ENCODE results near the gene CDH11. TPM values are rescaled to one million over a fixed set of nuclear protein-coding genes. Genes with fewer than 3 reads are reported as not detected.

Gene CDH11
- total RNA-seq, 1 donor from 2014 or later = 145 TPM

DNA sequence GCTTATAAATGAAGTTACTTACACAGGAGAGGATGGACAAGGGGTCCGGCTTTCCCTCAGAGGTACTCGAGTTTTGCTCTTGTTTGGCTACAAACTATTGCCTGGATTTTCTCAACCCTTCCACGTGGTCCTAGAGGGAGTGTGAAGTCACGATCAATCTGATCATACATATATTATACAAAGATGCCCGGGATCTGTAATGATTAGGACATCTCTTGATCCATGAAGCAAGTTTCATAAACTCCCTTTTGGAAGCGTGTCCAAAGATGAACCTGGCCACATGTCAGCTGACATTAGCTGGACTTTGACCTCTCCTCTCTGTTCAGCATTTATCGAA lies 2.3 kb upstream of the CDH11 start:
- no peaks in the 10 kb centered on the region for H3K36me3 ChIP-seq
- intact Hi-C loops (cut with DNase I) = loop anchor here (5.0 to 10.0 kb wide), 5 partner anchors 188 to 921 kb away; no protein-coding TSS in a partner anchor
- no peak for TF ChIP-seq CTCF (IDR thresholded peaks at IDR 0.05)

DNA sequence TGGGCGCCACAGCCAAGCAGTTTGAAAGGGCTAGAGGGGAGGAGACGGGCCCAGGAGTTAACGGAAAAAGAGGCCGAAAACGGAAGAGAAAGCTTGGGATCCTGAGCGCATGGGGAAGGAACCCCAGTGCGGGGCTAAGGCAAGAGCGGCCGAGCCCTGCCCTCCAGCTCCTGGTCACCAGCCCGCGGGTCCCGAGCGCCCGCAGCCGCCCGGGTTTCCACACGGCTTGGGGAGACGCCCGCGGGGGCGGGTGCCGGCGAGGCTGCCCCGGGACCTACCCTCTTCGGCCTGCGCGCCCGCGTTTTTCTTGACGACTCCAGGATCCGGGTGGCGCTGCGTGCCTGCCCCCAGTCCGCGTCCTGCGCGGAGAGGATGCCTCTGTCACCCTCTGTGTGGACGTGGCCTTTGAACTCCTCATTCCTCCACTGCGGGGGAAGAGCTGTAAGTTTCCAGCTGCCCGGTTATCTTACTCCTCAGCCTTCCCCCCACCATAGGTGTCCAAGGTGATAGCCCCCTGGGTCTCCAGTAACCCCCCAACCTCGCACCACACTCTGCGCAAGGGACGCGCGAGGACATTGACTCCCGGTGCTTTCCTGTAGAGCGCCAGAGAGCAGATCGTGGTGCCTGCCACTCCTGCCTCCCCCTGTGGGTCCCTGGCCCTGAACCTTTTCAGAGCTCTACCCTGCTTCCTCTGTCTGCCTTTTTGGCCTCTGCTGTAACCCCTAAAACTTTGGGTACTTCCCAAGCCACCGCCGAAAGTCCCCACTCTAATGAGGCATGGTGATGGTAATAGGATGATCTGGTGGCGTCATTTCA lies 1.7 kb upstream of the CDH11 start:
- intact Hi-C loops (cut with DNase I) = loop anchor here (5.0 to 10.0 kb wide), 5 partner anchors 189 to 921 kb away; no protein-coding TSS in a partner anchor
- TF ChIP-seq CTCF (IDR thresholded peaks at IDR 0.05) = no peak
- peak in 1 of 2 donors; percentile 71 for DNase-seq (ENCODE audit: low spot score in 2 of 2)
- Histone ChIP-seq H3K27me3 (no peaks in the 10 kb centered on the region), H3K4me3 (peak overlapping the region; percentile 83 to 84), H3K9me3 (no peaks in the 10 kb centered on the region), H3K4me1 (peaks cover 0 to 9% of the 10 kb centered on the region in 2 donors), H3K27ac (peak overlapping the region; percentile 93 to 97), H3K36me3 (no peaks in the 10 kb centered on the region)

More for the DNA sequence above, 2.3 kb upstream of the CDH11 start:
- DNase-seq (ENCODE audit: low spot score in 2 of 2) = no peak
- peaks cover 0 to 5% of the 10 kb centered on the region in 2 donors for H3K4me1 ChIP-seq
- peak overlapping the region; percentile 93 to 97 for H3K27ac ChIP-seq
- no peaks in the 10 kb centered on the region for H3K9me3 ChIP-seq
- no peaks in the 10 kb centered on the region for H3K27me3 ChIP-seq
- peak overlapping the region; percentile 83 to 84 for H3K4me3 ChIP-seq

- peak in 1 of 2 donors; percentile 87 for DNase-seq (ENCODE audit: low spot score in 2 of 2)
- Histone ChIP-seq H3K27ac (peak overlapping the region; percentile 93 to 97), H3K4me1 (peaks cover 0 to 11% of the 10 kb centered on the region in 2 donors), H3K27me3 (no peaks in the 10 kb centered on the region), H3K36me3 (no peaks in the 10 kb centered on the region), H3K4me3 (peak overlapping the region; percentile 83 to 84), H3K9me3 (no peaks in the 10 kb centered on the region)
- intact Hi-C loops (cut with DNase I) = loop anchor here (5.0 to 10.0 kb wide), 5 partner anchors 189 to 922 kb away; no protein-coding TSS in a partner anchor
- TF ChIP-seq CTCF (IDR thresholded peaks at IDR 0.05) = no peak
Measured at GRCh38 chr16:65122724-65123395, 997 bp upstream of the CDH11 start.

DNA sequence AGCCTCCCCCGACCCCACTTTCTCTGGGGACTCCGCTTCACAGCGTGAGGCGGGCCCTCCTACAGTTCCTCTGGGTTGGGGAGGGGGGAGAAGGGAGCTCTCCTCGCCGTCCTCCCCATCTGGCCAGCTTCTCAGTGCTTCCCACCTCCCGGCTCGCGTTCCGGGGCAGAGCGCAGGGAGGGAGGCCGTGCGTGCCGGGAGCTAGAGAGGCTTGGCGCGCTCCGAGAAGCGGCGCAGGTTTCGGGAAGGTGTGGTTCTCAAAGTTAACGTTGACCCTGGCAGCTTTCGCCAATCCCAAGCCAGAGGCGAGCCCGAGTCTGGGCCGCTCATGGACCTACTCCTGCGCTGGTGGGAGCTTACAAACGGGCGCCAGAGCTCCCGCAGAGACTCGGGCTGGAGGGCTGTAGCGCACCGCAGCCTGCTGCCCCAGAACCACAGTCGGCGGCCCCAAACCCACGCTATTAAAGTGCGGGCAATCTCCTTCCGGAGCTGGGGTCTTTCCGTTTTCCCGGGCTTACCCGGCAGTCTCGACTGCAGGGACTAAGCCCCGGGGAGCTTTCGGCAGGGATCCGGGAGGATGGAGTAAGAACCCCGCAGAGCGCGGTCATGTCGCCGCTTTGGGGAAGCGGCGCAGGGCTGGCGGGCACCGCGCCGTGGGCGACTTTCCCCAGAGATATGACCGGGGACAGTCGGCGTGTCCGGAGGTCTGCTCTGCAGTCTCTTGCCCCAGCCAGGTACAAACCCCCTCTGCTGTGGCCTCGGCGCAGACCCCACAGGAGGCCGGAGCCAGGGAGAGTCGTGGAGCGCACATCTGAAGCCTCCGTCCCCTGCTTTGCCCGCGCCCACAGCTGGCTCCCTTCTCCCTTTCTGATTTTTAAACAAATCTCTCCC lies 787 bp downstream of the CDH11 start:
- peak overlapping the region; percentile 83 to 84 for H3K4me3 ChIP-seq
- no peaks in the 10 kb centered on the region for H3K36me3 ChIP-seq
- intact Hi-C loops (cut with DNase I) = loop anchor here (5.0 to 10.0 kb wide), 5 partner anchors 191 to 924 kb away; no protein-coding TSS in a partner anchor
- peaks cover 2 to 20% of the 10 kb centered on the region in 2 donors for H3K4me1 ChIP-seq
- no peaks in the 10 kb centered on the region for H3K27me3 ChIP-seq
- peak overlapping the region; percentile 93 to 97 for H3K27ac ChIP-seq
- peak in 1 of 2 donors; percentile 68 for DNase-seq (ENCODE audit: low spot score in 2 of 2)
- no peak for TF ChIP-seq CTCF (IDR thresholded peaks at IDR 0.05)
- no peaks in the 10 kb centered on the region for H3K9me3 ChIP-seq

DNA sequence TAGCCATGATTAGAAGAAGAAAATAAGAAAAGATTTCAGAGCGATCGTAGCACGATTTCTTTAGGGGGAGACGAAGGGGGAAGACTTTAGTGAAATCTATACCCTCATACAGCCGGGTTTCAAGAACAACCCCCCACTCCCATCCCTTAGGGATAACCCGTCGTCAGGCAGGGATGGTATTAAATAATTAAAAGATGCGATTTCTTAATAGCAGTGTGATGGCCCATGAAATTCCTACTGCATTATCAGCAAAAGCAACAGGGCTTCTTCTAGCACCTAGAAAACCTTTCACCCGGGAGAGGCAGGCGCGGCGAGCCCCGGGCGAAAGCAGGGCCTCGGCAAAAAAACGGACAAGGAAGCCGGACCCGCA lies 1.4 kb downstream of the CDH11 start:
- H3K27ac ChIP-seq = peak overlapping the region; percentile 93 to 97
- no peak for DNase-seq (ENCODE audit: low spot score in 2 of 2)
- H3K9me3 ChIP-seq = no peaks in the 10 kb centered on the region
- H3K36me3 ChIP-seq = no peaks in the 10 kb centered on the region
- intact Hi-C loops (cut with DNase I) = loop anchor here (5.0 to 10.0 kb wide), 5 partner anchors 192 to 924 kb away; no protein-coding TSS in a partner anchor
- no peak for TF ChIP-seq CTCF (IDR thresholded peaks at IDR 0.05)
- H3K27me3 ChIP-seq = no peaks in the 10 kb centered on the region
- H3K4me1 ChIP-seq = peaks cover 3 to 25% of the 10 kb centered on the region in 2 donors
- peak overlapping the region; percentile 83 to 84 for H3K4me3 ChIP-seq
